DMS 273 (cell line): ENCODE data around the gene CKAP4.
"Not testable (repeated sequence)": the region's sequence is repeated elsewhere in the genome, so short reads cannot be mapped to it uniquely, and the experiment has no call there.

ENCODE experiments used
- DNase-seq: peaks from one replicate; lab custom pipeline; 2025; ENCODE audit not compliant: unreplicated experiment; lab: John Stamatoyannopoulos, UW

The CKAP4 gene, protein sequence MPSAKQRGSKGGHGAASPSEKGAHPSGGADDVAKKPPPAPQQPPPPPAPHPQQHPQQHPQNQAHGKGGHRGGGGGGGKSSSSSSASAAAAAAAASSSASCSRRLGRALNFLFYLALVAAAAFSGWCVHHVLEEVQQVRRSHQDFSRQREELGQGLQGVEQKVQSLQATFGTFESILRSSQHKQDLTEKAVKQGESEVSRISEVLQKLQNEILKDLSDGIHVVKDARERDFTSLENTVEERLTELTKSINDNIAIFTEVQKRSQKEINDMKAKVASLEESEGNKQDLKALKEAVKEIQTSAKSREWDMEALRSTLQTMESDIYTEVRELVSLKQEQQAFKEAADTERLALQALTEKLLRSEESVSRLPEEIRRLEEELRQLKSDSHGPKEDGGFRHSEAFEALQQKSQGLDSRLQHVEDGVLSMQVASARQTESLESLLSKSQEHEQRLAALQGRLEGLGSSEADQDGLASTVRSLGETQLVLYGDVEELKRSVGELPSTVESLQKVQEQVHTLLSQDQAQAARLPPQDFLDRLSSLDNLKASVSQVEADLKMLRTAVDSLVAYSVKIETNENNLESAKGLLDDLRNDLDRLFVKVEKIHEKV

DNA sequence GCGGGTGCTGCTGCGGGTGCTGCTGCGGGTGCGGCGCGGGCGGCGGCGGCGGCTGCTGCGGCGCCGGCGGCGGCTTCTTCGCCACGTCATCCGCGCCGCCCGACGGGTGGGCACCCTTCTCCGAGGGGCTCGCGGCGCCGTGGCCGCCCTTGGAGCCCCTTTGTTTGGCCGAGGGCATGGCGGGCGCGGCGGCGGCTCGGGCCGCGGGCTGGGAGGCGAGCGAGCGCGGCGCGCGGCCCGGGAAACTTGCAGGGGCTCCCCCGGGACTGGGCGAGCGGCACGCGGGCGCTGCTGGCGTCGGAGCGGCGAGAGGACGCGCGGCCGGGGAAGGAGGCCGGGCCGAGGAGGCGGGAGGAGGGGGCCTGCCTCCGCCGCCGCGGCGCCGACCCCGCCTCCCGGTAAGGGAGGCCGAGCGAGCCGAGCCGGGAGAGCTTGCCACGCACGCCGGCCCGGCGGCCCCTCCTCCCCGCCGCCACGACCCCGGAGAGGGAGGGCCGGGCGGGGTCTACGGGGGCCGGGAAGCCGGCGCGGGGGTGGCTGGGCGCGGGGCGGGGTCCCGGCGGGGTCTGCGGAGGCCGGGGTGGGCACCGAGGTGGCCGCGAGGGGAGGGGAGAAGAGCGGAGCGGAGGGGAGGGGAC lies at the start of gene CKAP4:
Gene CKAP4 (minus strand): TSS at position 347 of the 638 bp plus-strand sequence. CDS start 169 bp downstream, at position 178.
- DNase-seq: peak; percentile 83

DNA sequence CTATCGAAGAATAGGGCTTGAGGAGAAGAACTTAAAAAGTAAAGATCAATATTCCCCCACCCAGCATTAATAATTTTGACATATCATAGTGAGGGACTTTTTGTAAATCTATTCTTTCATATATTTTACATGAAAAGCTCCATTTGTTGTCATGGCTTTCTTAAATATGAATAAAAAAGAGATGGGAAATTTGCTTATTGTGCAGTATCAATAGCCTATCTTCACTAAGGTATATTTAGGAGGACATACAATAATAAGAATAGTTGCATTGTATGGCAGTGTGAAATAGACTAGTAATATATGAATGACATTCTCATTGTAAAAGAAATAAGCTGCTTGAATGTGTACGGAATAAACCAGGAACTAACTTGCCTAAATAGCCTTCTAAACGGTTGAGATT lies 49.3 kb upstream of the CKAP4 start:
- no peak for DNase-seq

DNA sequence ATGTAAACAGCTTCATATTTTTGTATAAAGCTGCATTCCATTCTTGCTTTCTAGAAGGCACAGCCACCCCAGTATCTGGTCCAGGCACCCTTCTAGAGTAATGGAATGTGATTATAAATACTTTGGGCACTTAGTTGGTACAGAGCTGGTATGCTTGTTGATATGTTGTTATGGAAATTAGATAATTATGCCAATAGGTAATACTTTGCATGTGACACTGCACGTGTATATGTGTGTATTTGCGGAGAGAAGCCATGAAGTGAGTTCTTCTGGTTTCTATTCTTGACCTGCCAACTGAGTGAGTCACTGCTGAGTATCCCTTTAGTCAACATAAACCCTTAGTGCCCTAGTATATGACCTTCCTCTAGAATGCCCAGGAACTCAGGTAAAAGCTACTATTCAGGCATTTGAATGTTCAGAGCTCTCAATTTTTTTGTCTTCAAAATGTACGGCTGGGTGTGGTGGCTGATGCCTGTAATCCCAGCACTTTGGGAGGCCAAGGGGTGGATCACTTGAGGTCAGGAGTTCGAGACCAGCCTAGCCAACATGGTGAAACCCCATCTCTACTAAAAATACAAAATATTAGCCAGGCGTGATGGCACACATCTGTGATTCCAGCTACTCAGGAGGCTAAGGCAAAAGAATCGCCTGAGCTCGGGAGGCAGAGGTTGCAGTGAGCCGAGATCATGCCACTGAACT lies 48.5 kb upstream of the CKAP4 start:
- no peak for DNase-seq

DNA sequence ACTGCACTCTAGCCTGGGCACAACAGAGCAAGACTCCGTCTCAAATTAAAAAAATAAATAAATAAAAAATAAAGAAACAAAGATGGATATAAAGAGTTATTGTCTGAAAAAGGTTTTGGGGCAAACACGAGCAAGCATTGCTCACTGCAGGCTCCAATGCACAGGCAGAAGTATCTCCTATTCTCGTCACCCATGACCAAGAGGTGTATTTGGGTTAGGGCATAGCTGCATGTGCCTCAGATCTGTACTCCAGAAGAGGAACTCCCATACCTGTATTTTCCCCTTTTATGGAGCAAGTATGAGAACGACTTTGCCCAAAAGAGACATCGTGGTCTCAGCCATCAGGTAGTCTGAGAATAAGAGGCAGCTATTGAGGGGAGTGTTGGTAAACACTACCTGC lies 44.5 kb upstream of the CKAP4 start:
- DNase-seq: no peak

DNA sequence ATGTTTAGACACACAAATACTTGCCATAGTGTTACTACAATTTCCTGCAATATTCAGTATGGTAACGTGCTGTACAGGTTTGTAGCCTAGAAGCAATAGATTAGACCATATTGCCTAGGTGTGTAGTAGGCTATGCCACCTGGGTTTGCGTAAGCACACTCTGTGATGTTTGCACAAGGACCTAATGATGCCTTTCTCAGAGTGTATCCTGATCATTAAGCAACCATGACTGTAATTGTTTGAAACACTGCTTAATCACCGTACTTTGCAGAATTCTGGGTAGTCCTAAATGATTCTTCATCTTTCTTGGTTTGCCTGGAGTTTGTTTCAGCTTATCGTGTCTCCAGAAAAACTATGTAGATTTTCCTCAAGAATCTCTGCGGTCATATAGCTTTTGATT lies 43.5 kb upstream of the CKAP4 start:
- no peak for DNase-seq

DNA sequence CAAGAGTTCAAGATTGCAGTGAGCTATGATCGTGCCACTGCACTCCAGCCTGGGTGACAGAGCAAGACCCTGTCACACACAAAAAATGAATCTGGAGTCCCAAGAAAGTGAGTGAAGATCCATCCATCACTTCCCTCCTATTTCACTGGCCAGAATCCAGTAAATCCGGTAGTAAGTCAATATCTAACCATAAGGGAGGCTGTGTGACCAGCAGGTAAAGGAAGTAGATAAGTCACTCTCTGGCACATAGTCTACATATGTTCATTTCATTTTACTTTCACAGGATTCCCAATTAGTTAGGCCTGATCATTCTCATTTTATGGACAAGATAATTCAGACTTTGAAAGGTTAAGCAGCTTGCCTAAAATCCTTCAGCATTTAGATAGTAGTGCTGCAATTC lies 42.8 kb upstream of the CKAP4 start:
- no peak for DNase-seq

DNA sequence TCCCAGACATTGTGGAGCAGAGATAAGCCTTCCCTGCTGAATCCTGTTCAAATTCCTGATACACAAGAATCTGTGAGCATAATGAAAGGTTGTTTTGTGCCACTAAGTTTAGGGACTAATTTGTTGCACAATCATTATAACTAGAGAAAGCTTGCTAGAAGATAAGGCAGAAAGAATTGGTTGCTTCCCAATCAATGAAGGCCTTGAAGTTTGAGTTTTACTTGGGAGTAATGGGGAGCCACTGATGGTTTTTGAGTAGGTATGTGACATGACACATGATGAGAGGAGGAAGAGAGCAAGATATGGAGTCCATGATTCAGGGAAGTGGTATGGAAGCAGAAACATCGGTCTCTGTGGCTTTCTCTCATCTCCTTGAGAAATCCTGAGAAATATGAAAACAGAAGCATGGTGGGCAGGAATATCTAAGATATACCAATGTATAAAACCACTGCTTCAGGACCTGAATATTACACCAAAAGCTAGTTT lies 41.4 kb upstream of the CKAP4 start:
- no peak for DNase-seq

DNA sequence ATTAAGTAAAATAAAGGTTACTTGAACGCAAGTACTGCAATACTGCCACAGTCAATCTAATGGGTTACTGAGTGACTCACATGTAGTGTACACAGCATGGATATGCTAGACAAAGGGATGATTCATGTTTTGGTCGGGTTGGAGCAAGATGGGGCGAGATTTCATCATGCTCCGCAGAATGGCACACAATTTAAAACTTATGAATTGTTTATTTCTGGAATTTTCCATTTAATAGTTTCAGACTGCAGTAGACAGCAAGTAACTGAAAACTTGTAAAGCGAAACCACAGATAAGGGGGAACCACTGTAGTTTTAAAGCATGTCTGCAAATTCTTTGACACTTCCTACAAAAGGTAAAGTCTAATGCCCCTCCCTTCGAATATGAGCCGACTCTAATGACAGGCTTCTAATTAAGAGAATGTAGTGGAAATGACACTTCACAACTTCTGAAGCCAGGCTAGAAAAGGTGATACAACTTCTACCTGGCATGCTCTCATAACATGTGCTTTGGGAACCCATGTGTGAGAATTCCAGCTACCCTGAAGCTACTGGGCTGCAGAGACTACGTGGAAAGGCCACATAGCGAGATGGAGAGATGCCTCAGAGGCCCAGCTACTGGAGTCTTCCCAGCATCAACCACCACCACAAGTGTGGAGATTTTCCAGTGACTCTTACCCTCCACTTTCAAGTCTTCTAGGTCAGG lies 40.8 kb upstream of the CKAP4 start:
- DNase-seq: no peak

DNA sequence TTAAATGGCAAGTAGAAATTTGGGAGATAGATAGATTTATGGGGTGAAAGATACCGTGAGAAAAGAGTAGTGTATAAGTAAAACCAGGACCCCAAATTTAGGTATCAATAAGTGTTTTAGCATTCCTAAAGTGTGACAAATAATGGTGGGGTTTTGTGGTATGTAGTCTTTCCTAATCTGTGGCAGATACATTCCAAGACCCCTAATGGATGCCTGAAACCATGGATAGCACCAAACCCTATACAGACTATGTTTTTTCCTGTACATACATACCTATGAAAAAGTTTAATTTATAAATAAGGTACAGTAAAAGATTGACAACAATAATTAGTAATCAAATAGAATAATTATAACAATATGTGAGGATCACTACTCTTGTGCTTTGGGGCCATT lies 40.3 kb upstream of the CKAP4 start:
- no peak for DNase-seq

DNA sequence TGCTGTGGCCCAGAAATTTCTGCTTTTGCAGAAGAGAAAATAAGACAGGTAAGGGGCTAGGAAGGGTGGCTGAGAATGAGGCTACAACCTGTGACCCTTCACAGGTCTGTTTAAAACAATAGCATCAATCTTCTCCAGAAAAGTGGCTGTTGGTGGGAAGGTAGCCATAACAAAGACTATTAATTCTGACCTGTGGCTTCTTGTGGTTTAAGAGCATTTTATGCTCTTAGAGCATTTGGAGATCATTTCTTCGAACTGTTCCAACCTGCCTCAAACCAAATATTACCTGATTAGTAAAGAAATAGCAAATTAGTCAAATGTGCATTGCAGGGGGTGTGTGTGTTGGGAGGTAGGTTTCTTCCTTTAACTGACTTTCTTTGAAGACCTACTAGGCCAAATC lies 39.5 kb upstream of the CKAP4 start:
- DNase-seq: no peak

DNA sequence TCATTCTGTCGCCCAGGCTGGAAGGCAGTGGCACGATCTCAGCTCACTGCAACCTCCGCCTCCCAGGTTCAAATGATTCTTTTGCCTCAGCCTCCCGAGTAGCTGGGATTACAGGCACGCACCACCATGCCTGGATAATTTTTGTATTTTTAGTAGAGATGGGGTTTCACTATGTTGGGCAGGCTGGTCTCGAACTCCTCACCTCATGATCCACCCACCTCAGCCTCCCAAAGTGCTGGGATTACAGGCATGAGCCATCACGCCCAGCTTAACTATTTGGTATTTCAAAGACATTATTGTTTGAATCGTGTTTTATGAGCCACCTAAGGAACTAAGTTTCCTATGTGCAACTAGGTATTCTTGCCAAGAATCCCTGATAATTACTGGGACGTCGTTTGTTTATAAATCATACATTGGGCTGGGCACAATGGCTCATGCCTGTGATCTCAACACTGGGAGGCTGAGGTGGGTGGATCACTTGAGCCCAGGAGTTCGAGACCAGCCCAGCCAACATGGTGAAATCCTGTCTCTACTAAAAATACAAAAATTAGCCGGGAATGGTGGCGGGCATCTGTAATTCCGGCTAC lies 38.8 kb upstream of the CKAP4 start:
- not testable (repeated sequence) for DNase-seq

DNA sequence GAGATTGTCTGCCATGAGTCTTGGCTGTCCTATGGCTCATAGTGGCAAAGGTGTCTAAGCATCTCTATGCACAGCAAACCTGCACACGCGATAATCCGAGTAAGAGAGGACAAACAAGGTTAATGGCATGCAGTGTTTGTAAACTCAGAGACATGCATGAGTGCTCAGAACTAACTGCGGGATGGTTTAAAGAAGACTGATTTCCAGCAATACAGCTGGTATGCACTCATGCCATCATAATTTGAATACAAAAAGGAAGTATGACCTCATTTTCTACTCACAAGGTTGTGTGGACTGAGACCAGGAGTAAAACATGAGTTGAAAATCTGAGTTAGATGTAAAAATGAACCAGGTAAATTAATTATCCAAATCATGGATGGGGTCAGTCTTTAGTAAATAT lies 38.2 kb upstream of the CKAP4 start:
- DNase-seq: no peak

DNA sequence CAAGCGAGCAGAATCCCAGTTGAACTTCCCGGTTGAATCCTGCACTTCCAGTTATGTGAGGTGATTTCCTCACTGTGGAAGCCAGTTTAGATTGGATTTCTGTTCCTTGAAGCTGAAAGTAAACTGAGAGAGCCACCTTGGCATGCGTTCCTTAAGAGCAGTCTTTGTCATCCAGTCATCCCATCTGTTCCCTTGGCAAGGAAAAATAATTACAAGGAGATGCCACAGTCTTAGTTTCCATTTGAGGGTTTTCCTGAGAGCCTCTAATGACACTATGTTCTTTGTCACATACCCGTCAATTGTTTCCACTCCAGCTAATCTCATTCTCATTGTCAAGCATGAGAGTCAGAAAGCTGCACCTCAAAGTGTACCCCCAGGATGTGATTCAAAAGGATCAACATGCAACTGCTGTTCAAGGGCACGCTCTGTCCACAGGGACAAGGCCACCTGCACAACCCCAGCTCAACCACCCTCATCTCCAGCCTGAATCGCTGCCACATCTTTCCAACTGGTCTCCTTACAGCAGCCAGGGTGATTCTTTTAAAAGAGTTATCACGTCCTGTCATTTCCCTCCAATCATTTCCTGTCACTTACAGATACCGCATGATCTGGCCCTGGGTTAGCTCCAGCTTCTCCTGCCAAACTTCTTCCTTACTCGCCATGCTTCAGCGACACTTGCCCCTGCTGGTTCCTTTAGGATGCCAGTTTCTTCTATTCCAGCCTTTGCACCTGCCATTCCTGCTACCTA lies 36.7 kb upstream of the CKAP4 start:
- DNase-seq: peak; percentile 31

DNA sequence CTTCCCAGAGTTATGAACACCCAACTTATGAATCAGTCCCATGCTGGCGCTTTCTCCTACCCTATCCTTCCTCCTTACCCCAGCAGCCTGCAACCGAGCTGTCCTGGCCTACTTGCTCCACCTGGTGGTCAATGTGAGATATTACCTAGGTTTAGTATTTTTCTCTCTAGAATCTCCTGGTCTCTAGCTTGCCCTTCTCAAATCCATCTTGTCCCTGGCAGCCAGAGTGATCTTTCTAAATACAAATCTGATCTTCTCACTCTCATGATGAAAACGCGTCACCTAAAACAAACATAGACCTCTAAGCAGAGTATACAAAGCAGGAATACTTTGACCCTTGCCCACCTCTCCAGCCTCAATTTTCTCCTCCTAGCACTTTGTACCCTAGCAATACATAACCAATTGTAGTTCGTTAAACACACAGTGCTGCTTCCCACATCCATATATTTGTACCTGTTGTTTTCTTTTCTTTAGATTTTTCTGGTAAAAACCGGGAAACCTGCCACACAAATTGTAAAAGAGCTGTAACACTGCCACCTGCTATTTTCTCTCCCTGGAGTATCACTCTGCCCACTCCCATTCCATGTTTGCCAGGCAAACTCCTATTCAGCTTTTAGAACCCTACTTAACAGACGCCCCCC lies 34.8 kb upstream of the CKAP4 start:
- DNase-seq: peak; percentile 53

DNA sequence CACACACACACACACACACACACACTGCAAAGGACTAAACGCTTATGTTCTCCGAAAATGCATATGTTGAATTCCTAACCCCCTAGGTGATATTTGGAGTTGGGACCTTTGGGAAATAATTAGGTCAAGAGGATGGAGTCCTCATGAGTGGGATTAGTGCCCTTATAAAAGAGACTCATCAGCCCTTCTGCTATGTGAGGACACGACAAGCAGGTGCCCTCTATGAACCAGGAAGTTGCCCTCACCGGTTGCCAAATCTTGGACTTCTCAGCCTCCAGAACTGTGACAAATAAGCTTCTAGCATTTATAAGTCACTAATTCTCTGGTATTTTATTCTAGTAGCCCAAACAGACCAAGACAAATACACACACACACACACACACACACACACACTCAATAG lies 34.0 kb upstream of the CKAP4 start:
- no peak for DNase-seq

DNA sequence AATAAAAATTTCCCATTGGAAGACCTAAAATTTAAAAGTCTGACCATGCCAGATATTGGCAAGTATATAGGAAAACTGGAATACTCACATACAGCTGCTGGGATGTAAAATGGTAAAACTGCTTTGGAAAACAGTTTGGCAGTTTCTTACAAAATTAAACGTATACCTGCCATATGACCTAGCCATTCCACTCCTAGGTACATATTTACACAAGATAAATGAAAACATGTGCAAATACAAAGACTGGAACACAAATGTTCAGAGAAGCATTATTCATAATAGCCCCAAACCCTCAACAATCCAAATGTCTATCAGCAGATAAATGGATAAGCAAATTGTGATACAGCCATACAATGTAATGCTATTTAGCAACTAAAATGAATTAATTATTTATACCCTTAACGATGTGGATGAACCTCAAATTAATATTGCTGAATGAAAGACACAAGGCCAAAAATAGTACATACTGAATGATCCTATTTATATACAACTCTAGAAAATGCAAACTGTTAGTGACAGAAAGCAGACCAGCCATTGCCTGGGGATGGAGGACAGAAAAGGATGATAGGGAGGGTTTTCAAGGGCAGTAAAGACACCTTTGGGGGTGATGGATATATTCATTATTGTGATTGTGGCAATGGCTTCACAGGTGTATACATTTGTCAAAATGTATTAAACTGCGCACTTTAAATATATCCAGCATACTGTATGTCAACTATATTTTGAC lies 33.4 kb upstream of the CKAP4 start:
- DNase-seq: no peak

DNA sequence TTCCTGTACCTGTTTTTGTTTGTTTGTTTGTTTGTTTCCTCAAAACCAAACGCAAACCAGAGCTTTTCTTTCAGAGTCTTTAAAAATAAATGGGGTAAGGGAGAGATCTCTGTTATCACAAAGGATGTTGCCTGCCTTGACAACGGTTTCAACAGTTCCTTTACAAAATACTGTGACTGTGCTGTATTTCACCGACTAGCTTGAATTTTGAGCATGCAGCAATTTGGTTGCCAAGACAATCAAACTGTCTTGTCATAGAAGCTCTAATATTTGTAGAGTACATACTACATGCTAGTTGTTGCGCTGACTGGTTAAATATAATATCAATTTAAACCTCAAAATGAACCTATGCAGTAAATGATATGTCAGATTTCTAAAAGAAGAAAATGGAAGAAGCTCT lies 32.3 kb upstream of the CKAP4 start:
- DNase-seq: no peak

DNA sequence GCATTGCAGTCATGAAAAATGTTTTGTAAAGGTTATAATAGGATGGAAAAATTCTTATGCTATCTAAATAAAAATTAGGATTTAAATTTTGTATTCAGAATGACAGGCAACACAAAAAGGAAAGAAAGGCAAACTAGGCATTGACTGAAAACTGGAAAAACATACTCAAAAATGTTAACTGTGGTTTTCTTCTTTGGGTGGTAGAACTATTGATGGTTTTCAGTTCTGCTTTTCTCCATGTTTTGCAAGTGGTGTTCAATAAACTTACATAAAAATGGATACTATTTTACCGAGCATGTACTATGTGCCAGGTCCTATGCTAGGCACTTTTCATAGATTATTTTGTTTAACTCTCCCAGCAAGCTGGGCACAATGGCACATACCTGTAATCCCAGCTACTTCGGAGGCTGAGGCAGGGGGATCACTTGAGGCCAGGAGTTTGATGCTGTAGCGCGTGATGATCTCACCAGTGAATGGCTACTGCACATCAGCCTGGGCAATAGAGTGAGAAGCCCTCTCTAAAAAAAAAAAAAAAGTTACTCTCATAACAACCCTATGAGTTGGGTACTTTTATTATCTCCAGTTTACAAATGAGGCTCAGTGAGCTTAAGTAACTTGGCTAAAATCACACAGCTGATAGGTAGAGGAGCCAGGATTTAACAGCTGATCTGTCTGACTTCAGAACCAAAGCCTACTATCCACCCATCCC lies 28.4 kb upstream of the CKAP4 start:
- DNase-seq: no peak
